ENCODE measurements around the gene CAPSL.

Gene CAPSL

GRCh38 chr5:35904443-35905132, 33.8 kb downstream of the CAPSL start:
- TF ChIP-seq CTCF (IDR thresholded peaks at IDR 0.05) = no peak

- no peak for TF ChIP-seq CTCF (IDR thresholded peaks at IDR 0.05)
These were observed 34.7 kb downstream of the CAPSL start for GRCh38 chr5:35903631-35904203.

DNA sequence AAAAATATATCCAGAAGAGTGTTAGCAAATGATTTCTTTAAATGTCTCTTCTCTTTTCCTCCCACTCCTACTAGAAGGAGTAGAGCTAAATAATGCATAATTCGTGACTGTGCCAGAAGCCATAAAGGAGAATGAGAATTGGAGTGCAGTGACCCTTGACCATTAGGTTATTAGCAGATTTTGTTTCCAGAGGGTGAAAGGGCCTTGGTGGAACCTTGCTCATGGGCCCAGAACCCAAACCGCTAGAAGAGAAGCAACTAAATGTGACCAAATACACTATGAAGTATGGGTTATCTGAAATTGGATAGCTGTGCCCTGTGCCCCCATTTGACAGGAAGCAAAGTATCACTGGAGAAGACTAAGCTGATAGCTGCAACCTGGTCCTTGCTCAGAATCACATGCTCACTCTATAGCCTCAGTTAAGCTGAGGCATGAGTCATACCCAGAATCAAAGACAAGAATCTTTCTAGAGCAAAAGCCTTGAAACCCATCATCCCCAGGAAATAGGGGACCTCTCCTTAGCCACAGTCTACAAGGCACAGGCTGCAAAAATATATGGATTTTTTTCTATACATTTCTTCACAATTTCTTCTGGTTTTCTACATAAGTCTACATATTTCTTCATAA, 36.3 kb downstream of the CAPSL start:
- no peak for TF ChIP-seq CTCF (IDR thresholded peaks at IDR 0.05)

DNA sequence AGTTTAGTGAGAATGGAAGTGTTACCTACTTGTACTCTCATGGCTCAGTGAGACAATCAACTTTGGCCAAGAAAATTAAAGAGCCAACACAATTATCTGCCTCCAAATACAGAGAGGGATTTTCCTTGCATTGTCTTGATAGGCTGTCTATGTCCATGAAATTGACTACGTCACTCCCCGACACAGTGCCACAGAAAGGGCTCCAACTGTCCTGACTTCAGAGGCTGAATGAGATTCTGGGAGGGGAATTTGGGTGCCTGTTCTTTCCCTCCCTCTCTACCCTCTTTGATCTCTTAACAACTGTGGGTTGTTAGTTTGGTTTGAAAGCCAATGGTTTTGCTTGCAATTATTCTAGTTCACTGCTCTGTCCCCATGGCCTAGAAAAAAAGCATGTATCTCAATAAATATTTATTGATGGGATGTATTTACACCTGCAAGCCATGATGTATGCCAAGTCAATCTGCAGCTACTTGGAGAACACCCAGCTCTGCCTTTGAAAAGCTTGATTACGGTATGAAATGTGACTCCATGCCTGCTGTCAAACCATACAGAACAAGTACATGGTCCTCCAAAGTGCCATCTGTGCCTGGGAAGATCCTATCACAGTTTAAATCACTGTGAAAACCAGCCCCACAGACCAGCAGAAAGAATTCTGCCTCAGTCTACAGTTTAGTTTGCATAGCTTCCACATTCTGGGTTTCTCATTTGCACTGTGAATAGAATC, 37.3 kb downstream of the CAPSL start:
- no peak for TF ChIP-seq CTCF (IDR thresholded peaks at IDR 0.05)

DNA sequence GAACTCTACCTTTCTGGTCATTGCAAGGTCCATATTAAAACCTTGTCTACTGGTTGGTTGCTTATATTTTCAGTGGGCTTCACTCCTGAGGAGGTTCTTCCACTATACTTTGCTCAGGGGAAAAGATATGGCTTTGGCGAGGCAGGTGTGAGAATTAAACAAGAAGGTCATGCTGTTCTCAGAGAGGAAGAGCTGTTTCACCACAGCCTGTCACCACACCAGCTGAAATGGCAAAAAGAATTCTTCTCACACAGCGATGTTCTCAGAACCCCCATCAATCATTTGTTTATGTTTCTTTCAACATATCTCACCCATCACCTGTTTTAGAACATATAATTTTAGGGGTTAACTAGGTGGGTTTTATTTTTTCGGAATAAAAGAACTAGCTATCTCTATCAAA, 38.6 kb downstream of the CAPSL start:
- no peak for TF ChIP-seq CTCF (IDR thresholded peaks at IDR 0.05)

- TF ChIP-seq CTCF (IDR thresholded peaks at IDR 0.05) = no peak
These were observed 39.3 kb downstream of the CAPSL start for GRCh38 chr5:35898952-35899660.

GRCh38 chr5:35894131-35894530, 44.3 kb downstream of the CAPSL start:
- TF ChIP-seq CTCF (IDR thresholded peaks at IDR 0.05) = no peak

All from LNCAP (cell line).